ENCODE results near the gene HBEGF. TPM values are rescaled to one million over a fixed set of nuclear protein-coding genes. Genes with fewer than 3 reads are reported as not detected.

Gene HBEGF
- total RNA-seq, 1 experiment from 2014 or later, result 12.3 TPM

DNA sequence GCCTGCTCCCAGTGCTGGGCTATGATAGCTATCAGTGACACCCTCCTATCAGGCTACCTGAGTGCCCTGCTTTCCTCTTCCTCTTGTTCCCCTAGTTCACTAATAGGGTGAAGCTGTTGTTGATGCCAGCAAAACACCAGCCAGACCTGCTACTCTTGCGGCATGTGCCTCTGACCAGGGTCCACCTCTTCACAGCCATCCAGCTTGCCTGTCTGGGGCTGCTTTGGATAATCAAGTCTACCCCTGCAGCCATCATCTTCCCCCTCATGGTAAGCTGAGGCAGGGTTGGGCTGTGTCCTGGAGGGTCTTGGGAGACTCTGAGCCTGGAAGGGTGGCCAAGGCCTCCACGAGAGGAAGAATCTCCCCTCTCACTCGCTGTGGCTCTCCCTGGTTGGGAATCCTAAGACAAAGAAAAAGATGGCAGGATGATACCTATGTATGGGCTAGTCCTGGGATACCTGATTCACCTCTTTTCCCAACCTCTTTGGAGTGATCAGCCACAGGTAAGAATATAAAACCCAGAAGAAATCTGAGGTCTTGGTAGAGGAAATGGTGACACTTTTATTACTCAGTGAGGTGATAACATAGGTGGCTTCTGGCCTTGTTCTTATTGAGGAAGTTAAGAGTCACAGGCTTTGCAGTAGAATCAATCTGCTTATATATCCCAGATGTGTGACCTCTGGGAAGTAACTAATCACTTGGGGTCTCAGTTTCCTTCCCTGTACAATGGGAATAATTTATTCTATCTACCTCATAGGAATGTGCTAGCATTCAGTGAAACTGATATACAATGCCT, 25.2 kb upstream of the HBEGF start:
- no TSS peak for BruUV-seq (replicated peaks)
- Histone ChIP-seq H3K9ac (ENCODE audit: low read length) (no peak overlapping the region), H3K27ac (ENCODE audit: low read depth, low read length) (no peak overlapping the region), H3K4me3 (replicated peaks in 1 of 2; ENCODE audit: low read depth in 1 of 2, low read length in 2 of 2) (no peak overlapping the region), H3K27me3 (ENCODE audit: insufficient read depth, low read length) (no peaks in the 10 kb centered on the region), H3K79me2 (ENCODE audit: insufficient read depth, low read length) (no peaks in the 10 kb centered on the region), H3K9me3 (ENCODE audit: control insufficient read depth in 1 of 2, insufficient read depth in 1 of 2, low read depth in 1 of 2, low read length in 2 of 2) (no peaks in the 10 kb centered on the region), H3K4me2 (ENCODE audit: low read length) (no peak overlapping the region), H3K36me3 (ENCODE audit: control insufficient read depth in 1 of 2, insufficient read depth in 2 of 2, low read length in 2 of 2) (no peaks in the 10 kb centered on the region), H3K4me1 (ENCODE audit: control insufficient read depth in 1 of 2, insufficient read depth in 2 of 2, low read length in 2 of 2) (peaks cover 5 to 24% of the 10 kb centered on the region in 2 experiments; a peak in 3 of 4 replicates), H3K9me2 (ENCODE audit: insufficient read depth) (no peaks in the 10 kb centered on the region), H2AFZ (ENCODE audit: low read depth, low read length, poor library complexity, severe bottlenecking) (no peak overlapping the region), H4K20me1 (ENCODE audit: insufficient read depth) (no peaks in the 10 kb centered on the region)
- CTCF ChIA-PET, result interaction anchor here (1.0 to 2.6 kb wide), 7 partner anchors 8 to 349 kb away, joined by 3 to 28 read pairs (median 7); no protein-coding TSS in a partner anchor
- RAD21 ChIA-PET (ENCODE audit: low non-redundant PET in 1 of 2, low total read pairs in 2 of 2, uncharacterized antibody in 2 of 2, unreplicated experiment in 2 of 2), result no interaction called here
- POLR2A ChIA-PET, result interaction anchor here (1.8 to 2.4 kb wide), 2 partner anchors 8 to 25 kb away, joined by 4 to 9 read pairs; partner anchors contain the start of gene HBEGF
- DNase-seq (ENCODE audit: low read depth, low spot score) (no peak), ATAC-seq (no peak)
- intact Hi-C loops (cut with micrococcal nuclease), result loop anchor here (2.0 to 5.0 kb wide), 2 partner anchors 266 to 347 kb away; partner anchors contain the start of gene TMCO6
- TF ChIP-seq SRF (IDR thresholded peaks at IDR 0.05; ENCODE audit: low read depth), result no peak

DNA sequence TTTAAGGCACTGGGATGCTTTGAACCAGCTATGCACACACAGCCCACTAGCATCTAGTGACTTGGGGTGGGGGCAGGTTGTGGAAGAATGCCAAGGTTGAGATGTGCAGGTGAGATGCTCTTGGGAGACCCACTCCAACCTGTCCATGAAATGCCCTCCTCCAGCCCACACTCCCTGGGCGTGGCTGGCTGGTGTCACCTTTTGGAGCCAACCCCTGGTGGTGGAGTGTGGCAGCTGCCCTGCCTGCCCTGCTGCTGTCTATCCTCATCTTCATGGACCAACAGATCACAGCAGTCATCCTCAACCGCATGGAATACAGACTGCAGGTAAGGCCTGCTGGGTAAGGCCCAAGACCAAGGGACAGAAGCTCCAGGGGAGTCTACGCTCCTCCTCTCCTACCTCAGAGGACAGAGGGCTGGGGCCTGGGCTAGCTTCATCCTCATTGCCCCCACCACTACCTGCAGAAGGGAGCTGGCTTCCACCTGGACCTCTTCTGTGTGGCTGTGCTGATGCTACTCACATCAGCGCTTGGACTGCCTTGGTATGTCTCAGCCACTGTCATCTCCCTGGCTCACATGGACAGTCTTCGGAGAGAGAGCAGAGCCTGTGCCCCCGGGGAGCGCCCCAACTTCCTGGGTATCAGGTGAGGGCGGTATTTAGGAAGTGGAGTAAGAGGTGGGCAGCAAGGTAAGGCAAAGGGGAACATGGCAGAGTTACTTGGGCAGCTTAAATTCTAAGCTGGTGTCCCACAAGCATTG, 21.0 kb upstream of the HBEGF start:
- Histone ChIP-seq H3K9me3 (ENCODE audit: control insufficient read depth in 1 of 2, insufficient read depth in 1 of 2, low read depth in 1 of 2, low read length in 2 of 2) (no peaks in the 10 kb centered on the region), H3K4me2 (ENCODE audit: low read length) (no peak overlapping the region), H4K20me1 (ENCODE audit: insufficient read depth) (no peaks in the 10 kb centered on the region), H3K27ac (ENCODE audit: low read depth, low read length) (no peak overlapping the region), H2AFZ (ENCODE audit: low read depth, low read length, poor library complexity, severe bottlenecking) (no peak overlapping the region), H3K9ac (ENCODE audit: low read length) (no peak overlapping the region), H3K4me1 (ENCODE audit: control insufficient read depth in 1 of 2, insufficient read depth in 2 of 2, low read length in 2 of 2) (peaks cover 3 to 29% of the 10 kb centered on the region in 2 experiments; a peak in 3 of 4 replicates), H3K36me3 (ENCODE audit: control insufficient read depth in 1 of 2, insufficient read depth in 2 of 2, low read length in 2 of 2) (no peaks in the 10 kb centered on the region), H3K9me2 (ENCODE audit: insufficient read depth) (no peaks in the 10 kb centered on the region), H3K79me2 (ENCODE audit: insufficient read depth, low read length) (no peaks in the 10 kb centered on the region), H3K27me3 (ENCODE audit: insufficient read depth, low read length) (no peaks in the 10 kb centered on the region), H3K4me3 (replicated peaks in 1 of 2; ENCODE audit: low read depth in 1 of 2, low read length in 2 of 2) (no peak overlapping the region)
- ChIA-PET RAD21 (ENCODE audit: low non-redundant PET in 1 of 2, low total read pairs in 2 of 2, uncharacterized antibody in 2 of 2, unreplicated experiment in 2 of 2) (no interaction called here), POLR2A (interaction anchor here (0.5 kb wide), 1 partner anchor 1952 kb away, joined by 4 read pairs; no protein-coding TSS in a partner anchor), CTCF (interaction anchor here (0.8 to 1.9 kb wide), 5 partner anchors 8 to 353 kb away, joined by 3 to 6 read pairs (median 4); partner anchors contain the start of gene HBEGF)
- TF ChIP-seq, protein P1, sequence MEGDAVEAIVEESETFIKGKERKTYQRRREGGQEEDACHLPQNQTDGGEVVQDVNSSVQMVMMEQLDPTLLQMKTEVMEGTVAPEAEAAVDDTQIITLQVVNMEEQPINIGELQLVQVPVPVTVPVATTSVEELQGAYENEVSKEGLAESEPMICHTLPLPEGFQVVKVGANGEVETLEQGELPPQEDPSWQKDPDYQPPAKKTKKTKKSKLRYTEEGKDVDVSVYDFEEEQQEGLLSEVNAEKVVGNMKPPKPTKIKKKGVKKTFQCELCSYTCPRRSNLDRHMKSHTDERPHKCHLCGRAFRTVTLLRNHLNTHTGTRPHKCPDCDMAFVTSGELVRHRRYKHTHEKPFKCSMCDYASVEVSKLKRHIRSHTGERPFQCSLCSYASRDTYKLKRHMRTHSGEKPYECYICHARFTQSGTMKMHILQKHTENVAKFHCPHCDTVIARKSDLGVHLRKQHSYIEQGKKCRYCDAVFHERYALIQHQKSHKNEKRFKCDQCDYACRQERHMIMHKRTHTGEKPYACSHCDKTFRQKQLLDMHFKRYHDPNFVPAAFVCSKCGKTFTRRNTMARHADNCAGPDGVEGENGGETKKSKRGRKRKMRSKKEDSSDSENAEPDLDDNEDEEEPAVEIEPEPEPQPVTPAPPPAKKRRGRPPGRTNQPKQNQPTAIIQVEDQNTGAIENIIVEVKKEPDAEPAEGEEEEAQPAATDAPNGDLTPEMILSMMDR (IDR thresholded peaks at IDR 0.05 in 2 of 3, conservative IDR thresholded peaks at IDR 0.05 in 1 of 3; ENCODE audit: borderline replicate concordance in 1 of 3, insufficient read depth in 1 of 3, low read depth in 2 of 3, low read length in 2 of 3), result peak in 2 of 3 experiments; percentile 42 to 47; a peak in 4 of 6 replicates
- TF ChIP-seq SP1 (IDR thresholded peaks at IDR 0.05; ENCODE audit: low read depth) (no peak), POLR2A (IDR thresholded peaks at IDR 0.05; ENCODE audit: borderline replicate concordance, extremely low read depth, insufficient read depth, insufficient read length) (no peak)
- intact Hi-C loops (cut with micrococcal nuclease), result no loop called here
- DNase-seq (ENCODE audit: low read depth, low spot score) (no peak), ATAC-seq (peak; percentile 46)
- BruUV-seq (replicated peaks), result no TSS peak
